Measurements from ENCODE around the gene BRD8.
A peak's percentile ranks its signal among the peaks of the same experiment; 100 is the strongest.

Gene BRD8

GRCh38 chr5:138186002-138186447 lies 7.6 kb upstream of the BRD8 start:
- Histone ChIP-seq H3K9ac (ENCODE audit: low read depth, low read length) (no peak overlapping the region), H3K4me2 (ENCODE audit: low read length) (no peak overlapping the region), H3K4me1 (ENCODE audit: control insufficient read depth, insufficient read depth, low read length) (peaks cover under 1% of the 10 kb centered on the region), H3K9me3 (replicated peaks; ENCODE audit: low read length) (no peaks in the 10 kb centered on the region), H3K36me3 (ENCODE audit: insufficient read depth, low read length) (peaks cover 84% of the 10 kb centered on the region), H3K27me3 (ENCODE audit: control insufficient read depth, insufficient read depth, low read length) (no peaks in the 10 kb centered on the region), H3K4me3 (ENCODE audit: low read length) (no peak overlapping the region)

GRCh38 chr5:138182808-138183207 lies 4.4 kb upstream of the BRD8 start:
- Histone ChIP-seq H3K9ac (ENCODE audit: low read depth, low read length) (no peak overlapping the region), H3K4me3 (ENCODE audit: low read length) (no peak overlapping the region), H3K9me3 (replicated peaks; ENCODE audit: low read length) (no peaks in the 10 kb centered on the region), H3K4me2 (ENCODE audit: low read length) (no peak overlapping the region), H3K27me3 (ENCODE audit: control insufficient read depth, insufficient read depth, low read length) (no peaks in the 10 kb centered on the region), H3K4me1 (ENCODE audit: control insufficient read depth, insufficient read depth, low read length) (peaks cover 13% of the 10 kb centered on the region), H3K36me3 (ENCODE audit: insufficient read depth, low read length) (peaks cover 63% of the 10 kb centered on the region)

- Histone ChIP-seq H3K9ac (ENCODE audit: low read depth, low read length) (no peak overlapping the region), H3K4me2 (ENCODE audit: low read length) (no peak overlapping the region), H3K9me3 (replicated peaks; ENCODE audit: low read length) (no peaks in the 10 kb centered on the region), H3K36me3 (ENCODE audit: insufficient read depth, low read length) (peaks cover 53% of the 10 kb centered on the region), H3K27me3 (ENCODE audit: control insufficient read depth, insufficient read depth, low read length) (no peaks in the 10 kb centered on the region), H3K4me3 (ENCODE audit: low read length) (no peak overlapping the region), H3K4me1 (ENCODE audit: control insufficient read depth, insufficient read depth, low read length) (peaks cover 19% of the 10 kb centered on the region)
Observed at GRCh38 chr5:138180841-138181240, 2.4 kb upstream of the BRD8 start.

GRCh38 chr5:138180183-138180782 lies 1.9 kb upstream of the BRD8 start:
- Histone ChIP-seq H3K4me2 (ENCODE audit: low read length) (peak overlapping the region; percentile 88), H3K4me1 (ENCODE audit: control insufficient read depth, insufficient read depth, low read length) (peaks cover 19% of the 10 kb centered on the region), H3K9me3 (replicated peaks; ENCODE audit: low read length) (no peaks in the 10 kb centered on the region), H3K27me3 (ENCODE audit: control insufficient read depth, insufficient read depth, low read length) (no peaks in the 10 kb centered on the region), H3K4me3 (ENCODE audit: low read length) (peak overlapping the region; percentile 84), H3K9ac (ENCODE audit: low read depth, low read length) (peak overlapping the region; percentile 94), H3K36me3 (ENCODE audit: insufficient read depth, low read length) (peaks cover 52% of the 10 kb centered on the region)

GRCh38 chr5:138179277-138179857 lies 937 bp upstream of the BRD8 start:
- H3K9me3 ChIP-seq (replicated peaks; ENCODE audit: low read length): no peaks in the 10 kb centered on the region
- peak overlapping the region; percentile 84 for H3K4me3 ChIP-seq (ENCODE audit: low read length)
- H3K9ac ChIP-seq (ENCODE audit: low read depth, low read length): peak overlapping the region; percentile 94
- peaks cover 19% of the 10 kb centered on the region for H3K4me1 ChIP-seq (ENCODE audit: control insufficient read depth, insufficient read depth, low read length)
- peak overlapping the region; percentile 88 for H3K4me2 ChIP-seq (ENCODE audit: low read length)
- peaks cover 50% of the 10 kb centered on the region for H3K36me3 ChIP-seq (ENCODE audit: insufficient read depth, low read length)
- H3K27me3 ChIP-seq (ENCODE audit: control insufficient read depth, insufficient read depth, low read length): no peaks in the 10 kb centered on the region

GRCh38 chr5:138177941-138178515 lies 402 bp downstream of the BRD8 start:
- peaks cover 47% of the 10 kb centered on the region for H3K36me3 ChIP-seq (ENCODE audit: insufficient read depth, low read length)
- H3K9me3 ChIP-seq (replicated peaks; ENCODE audit: low read length): no peaks in the 10 kb centered on the region
- H3K4me3 ChIP-seq (ENCODE audit: low read length): peak overlapping the region; percentile 84
- H3K9ac ChIP-seq (ENCODE audit: low read depth, low read length): peak overlapping the region; percentile 94
- H3K27me3 ChIP-seq (ENCODE audit: control insufficient read depth, insufficient read depth, low read length): no peaks in the 10 kb centered on the region
- H3K4me2 ChIP-seq (ENCODE audit: low read length): peak overlapping the region; percentile 88
- H3K4me1 ChIP-seq (ENCODE audit: control insufficient read depth, insufficient read depth, low read length): peaks cover 19% of the 10 kb centered on the region

GRCh38 chr5:138170299-138170698 lies 8.1 kb downstream of the BRD8 start:
- Histone ChIP-seq H3K4me2 (ENCODE audit: low read length) (no peak overlapping the region), H3K4me1 (ENCODE audit: control insufficient read depth, insufficient read depth, low read length) (no peaks in the 10 kb centered on the region), H3K4me3 (ENCODE audit: low read length) (no peak overlapping the region), H3K27me3 (ENCODE audit: control insufficient read depth, insufficient read depth, low read length) (no peaks in the 10 kb centered on the region), H3K9me3 (replicated peaks; ENCODE audit: low read length) (no peaks in the 10 kb centered on the region), H3K9ac (ENCODE audit: low read depth, low read length) (no peak overlapping the region), H3K36me3 (ENCODE audit: insufficient read depth, low read length) (peaks cover 83% of the 10 kb centered on the region)

- no peak overlapping the region for H3K4me3 ChIP-seq (ENCODE audit: low read length)
- H3K9me3 ChIP-seq (replicated peaks; ENCODE audit: low read length): no peaks in the 10 kb centered on the region
- peaks cover 87% of the 10 kb centered on the region for H3K36me3 ChIP-seq (ENCODE audit: insufficient read depth, low read length)
- no peaks in the 10 kb centered on the region for H3K4me1 ChIP-seq (ENCODE audit: control insufficient read depth, insufficient read depth, low read length)
- H3K27me3 ChIP-seq (ENCODE audit: control insufficient read depth, insufficient read depth, low read length): no peaks in the 10 kb centered on the region
- no peak overlapping the region for H3K4me2 ChIP-seq (ENCODE audit: low read length)
- no peak overlapping the region for H3K9ac ChIP-seq (ENCODE audit: low read depth, low read length)
Observed at GRCh38 chr5:138169124-138169523, 9.3 kb downstream of the BRD8 start.

GRCh38 chr5:138163721-138164120 lies 14.7 kb downstream of the BRD8 start:
- Histone ChIP-seq H3K4me1 (ENCODE audit: control insufficient read depth, insufficient read depth, low read length) (no peaks in the 10 kb centered on the region), H3K36me3 (ENCODE audit: insufficient read depth, low read length) (peaks cover 93% of the 10 kb centered on the region), H3K9me3 (replicated peaks; ENCODE audit: low read length) (no peaks in the 10 kb centered on the region), H3K4me3 (ENCODE audit: low read length) (no peak overlapping the region), H3K4me2 (ENCODE audit: low read length) (no peak overlapping the region), H3K27me3 (ENCODE audit: control insufficient read depth, insufficient read depth, low read length) (no peaks in the 10 kb centered on the region), H3K9ac (ENCODE audit: low read depth, low read length) (no peak overlapping the region)

GRCh38 chr5:138160706-138161105 lies 17.7 kb downstream of the BRD8 start:
- H3K9ac ChIP-seq (ENCODE audit: low read depth, low read length): no peak overlapping the region
- no peaks in the 10 kb centered on the region for H3K27me3 ChIP-seq (ENCODE audit: control insufficient read depth, insufficient read depth, low read length)
- peaks cover 89% of the 10 kb centered on the region for H3K36me3 ChIP-seq (ENCODE audit: insufficient read depth, low read length)
- no peaks in the 10 kb centered on the region for H3K4me1 ChIP-seq (ENCODE audit: control insufficient read depth, insufficient read depth, low read length)
- H3K4me2 ChIP-seq (ENCODE audit: low read length): no peak overlapping the region
- no peak overlapping the region for H3K4me3 ChIP-seq (ENCODE audit: low read length)
- H3K9me3 ChIP-seq (replicated peaks; ENCODE audit: low read length): no peaks in the 10 kb centered on the region

GRCh38 chr5:138159666-138160065 lies 18.8 kb downstream of the BRD8 start:
- H3K4me1 ChIP-seq (ENCODE audit: control insufficient read depth, insufficient read depth, low read length): no peaks in the 10 kb centered on the region
- H3K27me3 ChIP-seq (ENCODE audit: control insufficient read depth, insufficient read depth, low read length): no peaks in the 10 kb centered on the region
- H3K4me3 ChIP-seq (ENCODE audit: low read length): no peak overlapping the region
- peaks cover 79% of the 10 kb centered on the region for H3K36me3 ChIP-seq (ENCODE audit: insufficient read depth, low read length)
- no peak overlapping the region for H3K4me2 ChIP-seq (ENCODE audit: low read length)
- no peaks in the 10 kb centered on the region for H3K9me3 ChIP-seq (replicated peaks; ENCODE audit: low read length)
- no peak overlapping the region for H3K9ac ChIP-seq (ENCODE audit: low read depth, low read length)

- Histone ChIP-seq H3K4me3 (ENCODE audit: low read length) (no peak overlapping the region), H3K9me3 (replicated peaks; ENCODE audit: low read length) (no peaks in the 10 kb centered on the region), H3K36me3 (ENCODE audit: insufficient read depth, low read length) (peaks cover 59% of the 10 kb centered on the region), H3K4me2 (ENCODE audit: low read length) (no peak overlapping the region), H3K4me1 (ENCODE audit: control insufficient read depth, insufficient read depth, low read length) (no peaks in the 10 kb centered on the region), H3K27me3 (ENCODE audit: control insufficient read depth, insufficient read depth, low read length) (no peaks in the 10 kb centered on the region), H3K9ac (ENCODE audit: low read depth, low read length) (no peak overlapping the region)
Observed at GRCh38 chr5:138157626-138158025, 20.8 kb downstream of the BRD8 start.
